HAP-1 (cell line): Measurements from ENCODE around the gene SLC9B1.

Experiments
- DNase-seq, 2 experiments: peaks; one replicate each; pipeline ENCODE4 v3.0.0-alpha.2; 2016 to 2020; ENCODE audit warnings: low spot score in 2 of 2
- H3K27me3 ChIP-seq: fragments of 250-450 bp; sonication (Bioruptor Pico); 2 replicates; pipeline ENCODE4 v1.5.1; 2020; ENCODE audit warnings: low read depth, mild to moderate bottlenecking, moderate library complexity
- H3K36me3 ChIP-seq: fragments of 250-450 bp; sonication (Bioruptor Pico); replicated peaks from 2 replicates; pipeline ENCODE4 v1.5.1; 2020; ENCODE audit warnings: mild to moderate bottlenecking
- H3K4me1 ChIP-seq: fragments of 250-450 bp; sonication (Bioruptor Pico); 2 replicates; pipeline ENCODE4 v1.5.1; 2020; ENCODE audit warnings: mild to moderate bottlenecking
- H3K4me3 ChIP-seq: fragments of 250-450 bp; sonication (Bioruptor Pico); 2 replicates; pipeline ENCODE4 v1.5.1; 2020; ENCODE audit warnings: mild to moderate bottlenecking, moderate library complexity
- H3K9me3 ChIP-seq: fragments of 250-450 bp; sonication (Bioruptor Pico); 2 replicates; pipeline ENCODE4 v1.5.1; 2020; ENCODE audit warnings: mild to moderate bottlenecking, moderate library complexity
- in situ Hi-C: fragments of 300-500 bp; cut with MboI; formaldehyde crosslinking; loops from 3 replicates; pipeline ENCODE4 v1.14.3; 2020; ENCODE audit warnings: low sequenced_read_pairs, inconsistent platforms, mixed read lengths

Gene SLC9B1

GRCh38 chr4:102860611-102861324, 158.7 kb downstream of the SLC9B1 start:
- no peaks in the 10 kb centered on the region for H3K27me3 ChIP-seq
- no peaks in the 10 kb centered on the region for H3K36me3 ChIP-seq
- peaks cover 8% of the 10 kb centered on the region; the same call in 1 of the 2 replicates for H3K9me3 ChIP-seq
- in situ Hi-C loops: no loop called here
- H3K4me1 ChIP-seq: peaks cover 5% of the 10 kb centered on the region
- no peak for DNase-seq
- H3K4me3 ChIP-seq: no peak overlapping the region

GRCh38 chr4:102858828-102859464, 160.6 kb downstream of the SLC9B1 start:
- H3K4me3 ChIP-seq: no peak overlapping the region
- peaks cover 8% of the 10 kb centered on the region; the same call in 1 of the 2 replicates for H3K9me3 ChIP-seq
- H3K4me1 ChIP-seq: no peaks in the 10 kb centered on the region
- in situ Hi-C loops: no loop called here
- no peaks in the 10 kb centered on the region for H3K36me3 ChIP-seq
- H3K27me3 ChIP-seq: no peaks in the 10 kb centered on the region
- DNase-seq: no peak
